HG02981 (cell line): ENCODE results near the gene RFTN1.
A peak's percentile ranks its signal among the peaks of the same experiment; 100 is the strongest.

Experiments used
- ATAC-seq: cut with Tn5 transposase; IDR thresholded peaks from one replicate; pipeline ENCODE4 v1.9.1; 2021; ENCODE audit warnings: mild to moderate bottlenecking, moderate library complexity; ENCODE audit not compliant: unreplicated experiment

The RFTN1 gene

DNA sequence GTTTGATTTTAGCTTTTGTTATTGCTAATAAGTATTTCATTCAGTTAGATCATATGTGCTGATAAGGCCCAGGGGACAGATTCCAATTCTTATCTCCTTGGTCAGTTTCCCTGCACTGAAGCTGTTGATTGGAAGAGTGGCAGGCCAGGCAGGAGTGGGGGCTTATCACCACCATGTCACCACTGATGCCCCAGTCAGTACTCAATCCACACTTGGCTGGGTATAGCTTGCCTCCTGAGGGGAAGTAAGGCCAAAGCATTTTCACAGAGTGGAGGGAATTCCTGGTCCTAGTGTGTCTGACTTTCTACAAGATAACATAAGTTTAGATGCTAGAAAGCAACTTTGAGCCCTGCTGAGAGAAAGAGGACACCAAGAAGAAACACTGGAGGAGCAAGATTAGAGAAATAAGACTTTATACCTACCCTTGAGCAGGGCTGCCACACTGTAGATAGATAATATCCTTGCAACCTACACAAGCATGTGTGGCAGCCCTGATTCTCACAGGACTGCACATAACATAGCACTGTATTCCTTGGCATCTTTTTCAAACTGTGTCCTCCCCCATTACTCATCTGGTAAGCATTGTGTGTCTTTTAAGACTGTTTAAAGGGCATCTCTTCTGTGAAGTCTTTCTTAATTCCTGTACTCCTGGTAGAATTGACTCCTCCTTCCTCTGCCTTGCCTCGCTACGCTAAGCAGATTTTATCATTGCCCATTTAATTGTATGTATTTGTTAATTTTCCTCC is 224.2 kb downstream of the RFTN1 start:
- ATAC-seq, result no peak

GRCh38 chr3:16288664-16289063 is 224.8 kb downstream of the RFTN1 start:
- ATAC-seq, result no peak

GRCh38 chr3:16286751-16287543 is 226.6 kb downstream of the RFTN1 start:
- ATAC-seq, result no peak

- peak; percentile 55 for ATAC-seq
Observed at GRCh38 chr3:16286161-16286560, 227.3 kb downstream of the RFTN1 start.

GRCh38 chr3:16284633-16285032 is 228.9 kb downstream of the RFTN1 start:
- ATAC-seq, result no peak

DNA sequence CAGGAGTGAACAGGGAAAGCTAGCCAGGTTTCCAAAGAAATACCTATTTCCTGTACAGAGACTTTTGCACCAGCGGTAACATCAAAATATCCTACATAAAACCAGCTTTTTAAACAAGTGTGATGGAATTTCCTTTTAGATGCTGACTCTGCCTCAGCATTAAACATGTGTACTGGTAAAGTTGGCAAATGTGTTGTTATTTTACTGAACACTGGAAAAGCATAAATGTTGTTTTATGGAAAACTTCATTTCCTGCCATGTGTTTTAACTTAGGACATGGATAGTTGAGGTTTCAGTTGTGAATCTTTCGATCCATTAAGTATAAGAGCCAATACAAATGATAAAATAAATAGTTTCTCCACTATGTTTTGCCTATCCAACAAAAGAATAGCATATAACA is 232.8 kb downstream of the RFTN1 start:
- no peak for ATAC-seq

DNA sequence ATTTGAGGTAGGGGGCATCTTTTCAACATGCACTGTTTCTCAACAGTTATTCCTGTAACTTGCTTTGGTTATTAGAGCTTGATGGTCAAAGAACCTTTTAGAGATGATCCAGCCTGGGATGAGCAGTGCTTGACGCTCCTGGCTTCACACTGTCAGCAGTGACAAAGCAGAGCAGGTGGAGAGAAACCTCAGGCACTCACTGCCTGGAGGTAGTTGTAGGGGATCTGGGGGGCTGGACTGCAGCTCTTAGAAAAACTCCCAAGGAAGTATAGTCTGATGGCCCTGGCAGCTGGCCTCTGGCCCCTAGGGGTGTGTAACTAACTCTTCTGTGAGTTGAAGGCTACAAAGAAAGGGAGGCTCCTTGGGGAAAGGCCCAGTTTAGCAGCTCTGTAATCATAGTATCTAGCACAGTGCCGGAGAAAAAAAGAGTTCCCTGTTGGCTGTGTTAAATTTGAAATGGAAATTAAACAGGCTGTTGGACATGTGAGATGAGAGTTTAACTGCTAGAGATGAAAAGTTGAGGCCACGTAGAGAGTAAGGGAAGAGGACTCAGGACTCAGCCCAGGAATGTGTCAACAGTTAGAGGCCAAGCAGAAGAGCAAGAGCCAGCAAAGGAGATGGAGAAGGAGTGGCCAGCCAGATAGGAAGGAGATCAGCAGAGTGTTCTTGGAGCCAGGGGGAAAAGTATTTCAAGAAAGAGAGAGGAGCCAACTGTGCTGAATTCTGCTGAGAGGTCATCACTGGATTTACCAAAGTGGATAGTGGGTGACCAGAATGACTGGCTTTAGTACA is 234.3 kb downstream of the RFTN1 start:
- no peak for ATAC-seq

- ATAC-seq, result no peak
Observed at GRCh38 chr3:16277471-16277870, 236.0 kb downstream of the RFTN1 start.

GRCh38 chr3:16273867-16274266 is 239.6 kb downstream of the RFTN1 start:
- ATAC-seq, result no peak

DNA sequence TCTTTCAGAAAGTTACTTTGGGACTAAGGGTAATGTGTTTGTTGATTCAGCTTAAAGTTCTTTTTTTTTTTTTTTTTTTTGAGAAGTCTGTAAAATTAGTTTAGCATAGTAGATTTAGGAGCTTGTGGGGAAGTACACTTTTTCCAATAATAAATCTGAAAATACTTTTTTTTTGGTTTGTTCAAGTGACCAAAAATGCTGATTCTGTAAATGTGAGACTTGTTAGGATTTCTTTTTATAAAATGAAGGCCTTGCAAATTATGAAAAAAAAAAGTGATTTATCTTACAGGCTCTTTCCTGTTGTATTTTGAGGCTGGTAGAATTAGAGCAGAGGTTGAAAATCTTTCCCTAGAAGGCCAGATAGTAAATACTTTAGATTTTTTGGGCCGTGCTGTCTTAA is 240.9 kb downstream of the RFTN1 start:
- no peak for ATAC-seq

DNA sequence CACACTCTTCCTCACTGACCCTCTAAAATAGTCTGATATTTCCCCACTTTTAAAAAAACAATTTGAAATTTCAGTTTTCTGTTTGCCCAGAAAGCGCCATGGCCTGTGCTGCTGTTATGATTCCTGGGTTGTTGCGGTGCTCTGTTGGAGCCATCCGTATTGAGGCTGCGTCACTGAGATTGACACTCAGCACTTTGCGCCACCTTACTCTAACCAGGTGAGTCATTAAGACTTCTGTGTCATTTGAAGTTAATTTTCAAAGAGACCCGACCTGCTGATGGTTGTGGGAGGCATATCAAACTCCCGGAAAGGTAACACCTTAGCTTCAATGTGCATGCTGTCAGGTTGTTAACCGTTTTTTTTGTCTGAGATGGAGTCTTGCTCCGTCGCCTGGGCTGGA is 242.6 kb downstream of the RFTN1 start:
- no peak for ATAC-seq

GRCh38 chr3:16266714-16267113 is 246.8 kb downstream of the RFTN1 start:
- ATAC-seq, result no peak
